Hepatocyte (in vitro differentiated cells): Measurements from ENCODE around the gene SH3BGR.

Experiments
- CTCF ChIP-seq: fragments of 200-600 bp; sonication (generic); IDR thresholded peaks from 2 replicates; pipeline ENCODE4 v1.5.1; 2016; ENCODE audit warnings: antibody characterized with exemption, mild to moderate bottlenecking; ENCODE audit not compliant: poor library complexity
- EZH2 ChIP-seq: fragments of 200-600 bp; sonication (generic); IDR thresholded peaks from 2 replicates; pipeline ENCODE4 v1.6.1; 2016; ENCODE audit warnings: antibody characterized with exemption, mild to moderate bottlenecking, borderline replicate concordance
- EZH2phosphoT487 ChIP-seq: fragments of 200-600 bp; sonication (generic); IDR thresholded peaks from one replicate; pipeline ENCODE4 v1.6.1; 2018; ENCODE audit warnings: antibody characterized with exemption, mild to moderate bottlenecking, low read depth, moderate library complexity; ENCODE audit not compliant: unreplicated experiment, severe bottlenecking

- TF ChIP-seq CTCF (no peak), EZH2 (no peak), EZH2phosphoT487 (no peak)
Observed at GRCh38 chr21:39434950-39435349, 16.8 kb upstream of the SH3BGR start.
